GM18868 (cell line): ENCODE results near the gene PDXP.

Experiments used
- ATAC-seq: cut with Tn5 transposase; IDR thresholded peaks from one replicate; pipeline ENCODE4 v1.9.1; 2021; ENCODE audit warnings: mild to moderate bottlenecking, moderate library complexity; ENCODE audit not compliant: unreplicated experiment

The PDXP gene

GRCh38 chr22:37627545-37627944, 31.0 kb upstream of the PDXP start:
- no peak for ATAC-seq

GRCh38 chr22:37628830-37629229, 29.7 kb upstream of the PDXP start:
- no peak for ATAC-seq

DNA sequence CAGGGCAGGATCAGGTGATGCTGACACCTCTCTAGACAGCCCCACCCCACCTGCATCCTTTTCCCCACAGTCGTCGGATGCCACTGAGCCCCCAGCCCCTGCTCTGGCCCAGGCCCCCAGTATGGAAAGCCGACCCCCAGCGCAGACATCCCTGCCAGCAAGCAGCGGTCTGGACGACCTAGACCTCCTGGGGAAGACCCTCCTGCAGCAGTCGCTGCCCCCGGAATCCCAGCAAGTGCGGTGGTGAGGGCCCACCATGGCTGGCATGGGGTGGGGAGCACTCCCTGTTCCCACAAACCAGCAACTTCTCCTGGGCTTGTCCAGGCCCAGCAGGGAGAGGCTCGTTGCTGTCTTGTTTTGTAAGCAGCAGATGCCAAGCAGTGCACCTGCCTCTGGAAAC, 28.6 kb upstream of the PDXP start:
- no peak for ATAC-seq

GRCh38 chr22:37630839-37631435, 27.6 kb upstream of the PDXP start:
- no peak for ATAC-seq

- ATAC-seq = no peak
Observed at GRCh38 chr22:37631448-37632173, 26.9 kb upstream of the PDXP start.

- peak; percentile 14 for ATAC-seq
Observed at GRCh38 chr22:37632174-37633088, 26.1 kb upstream of the PDXP start.

- ATAC-seq = peak; percentile 58
Observed at GRCh38 chr22:37633089-37633624, 25.4 kb upstream of the PDXP start.

DNA sequence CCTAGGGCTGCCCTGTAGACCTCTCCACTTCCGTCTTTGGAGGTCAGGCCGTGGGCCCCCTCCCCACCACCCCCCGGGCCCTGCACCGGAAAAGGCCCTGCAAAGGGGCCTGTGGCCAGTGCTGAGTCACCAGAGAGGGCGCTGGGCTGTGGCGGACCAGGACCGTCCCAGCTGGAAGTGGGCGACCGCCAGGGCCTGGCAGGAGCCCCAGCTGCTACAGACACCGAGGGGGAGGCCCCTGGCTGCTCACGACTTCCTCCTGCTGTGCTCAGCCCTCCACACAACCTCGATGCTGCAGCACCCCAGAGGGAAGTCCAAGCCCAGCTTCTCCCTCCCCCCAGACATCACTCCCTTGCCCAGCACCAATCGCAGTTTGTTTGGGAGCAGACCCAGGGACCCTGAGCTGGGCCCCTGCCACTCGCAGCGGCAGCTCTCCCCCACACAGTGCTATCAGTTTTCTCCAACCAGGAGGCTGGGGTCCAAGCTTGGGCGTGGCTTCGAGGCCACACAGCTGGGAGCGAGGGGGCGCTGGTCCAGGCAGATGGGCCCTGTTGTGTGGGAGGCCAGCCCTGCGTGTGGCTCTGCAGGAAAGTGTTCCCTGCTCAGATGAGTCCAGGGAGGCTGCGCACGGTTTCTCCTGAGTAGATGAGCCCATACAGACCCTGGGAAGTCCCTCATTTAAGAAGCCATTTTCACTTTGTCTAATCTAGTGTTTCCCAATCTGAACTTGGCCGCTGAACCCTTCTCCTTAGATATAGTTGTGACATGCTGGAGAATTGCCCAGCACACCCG, 24.7 kb upstream of the PDXP start:
- peak; percentile 52 for ATAC-seq

DNA sequence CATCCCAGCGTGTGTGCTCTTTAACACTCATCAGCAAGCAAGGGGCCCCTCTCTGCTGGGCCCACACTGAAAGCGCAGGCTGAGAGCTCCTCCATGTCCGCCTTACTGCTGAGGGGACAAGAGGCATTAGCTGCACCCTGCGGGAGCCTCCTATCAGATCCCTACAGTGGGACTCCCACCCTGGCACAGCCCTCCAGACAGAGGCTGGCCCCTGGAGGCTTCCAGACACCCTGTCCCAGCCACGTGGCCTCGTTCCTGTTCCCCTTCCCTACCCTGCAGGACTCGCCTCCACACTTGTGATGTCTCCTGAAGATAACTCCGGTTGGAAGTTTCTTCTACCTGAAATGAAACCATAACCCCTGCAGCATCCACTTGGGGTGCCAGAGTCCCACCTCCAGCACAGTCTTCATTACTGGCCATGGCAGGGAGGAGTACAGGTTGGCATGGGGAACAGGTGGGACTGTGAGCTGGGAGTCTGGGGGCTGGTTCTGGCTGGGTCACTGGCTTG, 24.1 kb upstream of the PDXP start:
- no peak for ATAC-seq

DNA sequence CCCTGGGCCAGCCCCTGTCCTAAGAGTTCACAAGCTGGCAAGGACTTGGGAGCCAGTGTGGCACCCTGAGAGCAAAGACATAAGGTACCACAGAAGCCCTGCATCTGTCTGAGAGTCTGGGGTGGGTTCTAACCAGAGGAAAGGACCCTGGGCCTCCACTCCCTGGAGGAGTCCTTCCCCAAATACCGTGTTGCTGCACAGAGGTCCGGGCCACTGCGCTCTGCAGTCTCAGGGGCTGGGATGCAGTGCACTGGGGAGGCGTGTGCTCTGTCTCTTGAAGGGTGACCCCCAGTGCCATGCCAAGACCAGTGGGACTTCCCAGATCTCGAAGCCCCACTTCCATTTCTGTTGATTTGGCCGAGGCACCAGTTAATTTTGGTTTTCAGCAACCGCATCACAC, 23.4 kb upstream of the PDXP start:
- ATAC-seq = no peak

- ATAC-seq = no peak
Observed at GRCh38 chr22:37636186-37636948, 22.2 kb upstream of the PDXP start.

- ATAC-seq = no peak
Observed at GRCh38 chr22:37636949-37637273, 21.6 kb upstream of the PDXP start.

- ATAC-seq = no peak
Observed at GRCh38 chr22:37638391-37639069, 20.0 kb upstream of the PDXP start.

DNA sequence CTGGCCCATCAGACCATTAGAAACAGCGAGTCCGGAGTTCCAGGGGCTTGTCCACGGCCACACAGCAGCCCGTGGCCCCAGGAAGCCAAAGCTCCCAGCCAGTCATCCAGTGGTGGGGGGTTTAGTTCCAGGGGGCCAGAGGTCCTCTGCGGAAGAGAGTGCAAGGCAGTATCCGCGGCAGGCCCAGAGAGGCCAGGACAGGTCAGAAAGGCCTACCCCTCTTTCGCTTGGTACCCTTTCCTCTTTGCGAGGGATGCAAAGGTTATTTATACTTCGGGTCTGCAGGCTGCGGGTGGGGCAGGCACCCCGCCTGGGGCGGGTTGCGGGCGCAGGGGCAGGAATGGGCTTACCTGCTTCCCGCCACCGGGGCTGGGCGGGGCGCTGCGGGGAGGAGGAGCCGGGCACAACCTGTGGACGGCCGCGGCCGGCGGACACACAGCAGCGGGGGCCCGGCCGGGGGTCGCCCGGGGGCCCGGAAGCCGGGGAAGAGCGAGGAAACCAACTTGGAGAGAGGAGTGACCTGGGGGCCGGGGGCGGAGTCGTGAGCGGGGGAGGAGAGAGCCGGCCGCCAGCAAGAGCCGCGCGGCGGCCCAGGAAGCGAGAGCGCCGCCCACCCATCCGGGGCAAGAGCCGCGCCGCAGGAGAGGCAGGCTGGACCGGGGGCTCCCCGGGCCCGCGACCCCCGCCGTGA, 19.3 kb upstream of the PDXP start, which contains the start of gene SH3BP1:
Gene SH3BP1 (plus strand): TSS at position 600 of the 691 bp plus-strand sequence. CDS start 119 bp downstream, outside the sequence.
- no peak for ATAC-seq

DNA sequence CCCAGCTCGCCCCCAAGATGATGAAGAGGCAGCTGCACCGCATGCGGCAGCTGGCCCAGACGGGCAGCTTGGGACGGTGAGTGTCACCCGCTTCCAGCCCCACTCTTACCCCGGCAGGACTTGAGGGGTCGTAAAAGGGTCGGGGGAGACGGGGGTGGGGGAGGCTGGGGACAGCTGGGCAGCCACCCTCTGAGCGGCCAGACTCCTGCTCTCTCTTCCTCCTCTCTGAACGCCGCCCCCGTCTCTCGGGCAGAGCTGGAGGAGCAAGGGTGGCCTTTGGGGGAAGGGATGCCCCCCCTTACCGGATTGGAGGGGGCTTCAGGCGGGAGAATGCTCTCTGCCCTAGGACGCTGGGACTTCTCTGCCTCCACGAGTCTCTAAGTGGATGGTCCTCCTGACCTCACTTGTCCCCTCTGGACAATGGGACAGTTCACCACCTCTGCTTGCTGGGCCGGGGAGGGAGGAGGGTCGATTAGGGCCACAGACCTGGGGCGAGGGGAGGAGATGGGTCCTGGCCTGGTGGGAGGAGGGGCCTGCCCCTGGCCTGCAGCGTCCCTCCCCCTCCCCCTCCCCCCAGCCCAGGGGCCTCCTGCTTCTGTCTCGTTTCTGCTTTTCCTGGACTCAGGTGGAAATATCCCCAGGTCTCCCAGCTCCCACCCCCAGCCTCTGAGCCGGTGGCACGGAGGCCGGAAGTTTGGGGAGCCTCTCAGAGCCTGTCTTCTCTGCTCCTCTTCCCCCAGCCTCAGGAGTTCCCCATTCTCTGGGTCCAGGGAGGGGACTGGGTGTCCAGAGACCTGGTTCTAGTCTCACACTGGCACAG, 18.5 kb upstream of the PDXP start:
- no peak for ATAC-seq

GRCh38 chr22:37640591-37641560, 17.6 kb upstream of the PDXP start:
- ATAC-seq = no peak

- no peak for ATAC-seq
Observed at GRCh38 chr22:37641561-37641949, 17.0 kb upstream of the PDXP start.
